GM19463 (cell line): Measurements from ENCODE around the gene AKT2.

Source experiments
- ATAC-seq: cut with Tn5 transposase; IDR thresholded peaks from one replicate; pipeline ENCODE4 v1.9.1; 2021; ENCODE audit warnings: mild to moderate bottlenecking, moderate library complexity; ENCODE audit not compliant: unreplicated experiment

Gene AKT2

DNA sequence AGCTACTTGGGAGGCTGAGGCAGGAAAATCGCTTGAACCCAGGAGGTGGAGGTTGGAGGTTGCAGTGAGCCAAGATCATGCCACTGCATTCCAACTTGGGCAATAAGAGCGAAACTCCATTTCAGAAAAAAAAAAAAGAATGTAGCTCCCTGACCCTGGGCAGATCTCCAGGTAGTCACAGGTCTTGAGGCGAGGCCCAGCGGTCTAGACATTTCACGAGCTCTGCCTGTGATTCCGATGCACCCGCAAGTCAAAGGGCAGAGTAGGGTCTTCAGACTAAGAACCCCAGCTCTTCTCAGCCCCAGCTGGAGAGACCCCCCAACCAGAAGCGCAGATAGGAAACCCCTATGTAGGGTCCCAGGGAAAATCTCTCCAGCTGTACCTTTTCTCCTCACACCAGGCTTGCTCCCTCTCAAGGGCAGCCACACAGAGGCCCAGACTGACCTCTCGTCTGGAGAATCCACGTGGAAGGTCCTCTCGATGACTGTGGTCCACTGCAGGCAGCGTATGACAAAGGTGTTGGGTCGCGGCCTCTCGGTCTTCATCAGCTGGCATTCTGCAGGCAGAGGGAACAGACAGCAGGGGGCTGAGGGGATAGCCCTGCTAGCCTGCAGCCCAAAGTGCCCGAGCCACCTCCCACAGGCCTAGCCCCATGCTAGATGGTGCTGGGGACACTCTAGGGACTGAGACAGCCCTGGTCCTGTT, 30.3 kb downstream of the AKT2 start:
- no peak for ATAC-seq

- ATAC-seq: no peak
Observed at GRCh38 chr19:40253611-40254092, 31.5 kb downstream of the AKT2 start.

- no peak for ATAC-seq
Observed at GRCh38 chr19:40252395-40252794, 32.8 kb downstream of the AKT2 start.

GRCh38 chr19:40251991-40252390, 33.2 kb downstream of the AKT2 start:
- ATAC-seq: no peak

DNA sequence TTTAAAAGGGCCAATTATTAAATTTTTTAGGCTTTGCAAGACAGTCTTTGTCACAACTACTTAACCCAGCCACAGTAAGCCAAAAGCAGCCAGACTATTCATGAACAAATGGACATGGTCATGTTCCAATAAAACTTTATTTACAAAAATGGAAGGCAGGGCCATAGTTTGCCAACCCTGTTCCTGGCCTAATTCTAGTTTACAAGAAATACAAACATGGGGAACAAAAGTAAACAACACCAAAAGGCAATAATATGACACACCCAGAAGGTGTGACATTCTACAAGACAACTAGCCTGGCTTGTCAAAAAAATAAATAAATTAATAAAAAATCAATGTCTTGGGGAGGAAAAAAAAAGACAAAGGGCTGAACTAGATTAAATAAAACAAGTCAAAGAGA, 33.9 kb downstream of the AKT2 start:
- no peak for ATAC-seq

DNA sequence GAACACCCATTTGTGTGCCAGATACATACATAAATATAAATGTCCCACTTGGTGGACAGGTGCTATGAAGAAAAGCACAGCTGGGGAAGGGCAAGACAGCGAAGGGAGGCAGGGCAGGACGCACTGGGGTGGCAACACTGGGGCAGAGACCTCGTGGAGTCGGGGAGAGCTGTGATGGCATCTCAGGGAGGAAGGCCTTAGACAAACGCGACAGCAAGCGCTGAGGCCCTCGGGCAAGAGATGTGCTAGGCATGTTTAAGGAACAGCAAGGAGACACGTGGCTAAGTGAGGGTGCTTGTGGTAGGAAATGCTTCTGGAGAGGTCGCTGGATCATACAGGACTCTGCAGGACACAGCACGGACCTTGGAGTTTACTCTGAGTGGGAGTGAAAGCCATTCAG, 35.4 kb downstream of the AKT2 start:
- no peak for ATAC-seq

DNA sequence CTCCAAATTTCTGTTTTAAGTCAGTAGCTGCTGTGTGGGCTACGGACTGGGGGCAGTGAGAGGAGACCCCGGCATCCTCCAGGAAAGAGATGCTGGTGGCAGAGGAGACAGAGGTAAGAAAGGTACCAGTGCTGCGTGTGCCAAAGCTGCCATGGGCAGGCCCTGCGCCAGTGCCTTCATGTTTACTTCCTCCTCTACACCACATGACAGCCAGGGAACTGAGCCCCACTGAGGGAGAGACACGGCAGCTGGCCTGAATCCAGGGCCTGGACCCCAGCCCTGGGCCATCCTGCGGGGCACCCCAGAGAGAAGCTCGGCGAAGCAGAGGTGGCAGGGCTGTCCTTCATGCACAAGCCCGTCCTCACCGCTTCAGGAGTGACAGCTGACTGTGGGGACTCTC, 35.9 kb downstream of the AKT2 start:
- ATAC-seq: no peak

GRCh38 chr19:40247735-40248262, 37.3 kb downstream of the AKT2 start:
- ATAC-seq: no peak

DNA sequence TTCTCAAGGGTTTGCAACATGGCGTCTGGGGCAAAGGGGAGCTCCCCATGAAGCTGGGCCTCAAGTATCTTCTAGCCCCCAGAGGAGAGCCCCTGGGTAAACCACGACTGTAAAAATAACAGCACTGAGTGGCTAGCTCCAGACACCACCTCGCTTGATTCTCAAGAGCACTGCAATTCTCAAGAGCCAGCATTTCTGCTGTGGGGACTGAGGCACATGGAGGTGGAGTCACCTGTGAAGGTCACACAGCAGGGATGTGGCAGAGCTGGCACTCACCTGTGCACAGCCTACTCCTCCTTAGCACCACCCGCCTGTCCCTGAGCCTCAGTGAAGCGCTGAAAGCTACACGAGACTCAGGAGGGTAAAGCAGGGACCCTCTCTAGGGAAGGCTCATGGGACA, 38.0 kb downstream of the AKT2 start:
- ATAC-seq: no peak

- no peak for ATAC-seq
Observed at GRCh38 chr19:40246292-40247073, 38.7 kb downstream of the AKT2 start.

DNA sequence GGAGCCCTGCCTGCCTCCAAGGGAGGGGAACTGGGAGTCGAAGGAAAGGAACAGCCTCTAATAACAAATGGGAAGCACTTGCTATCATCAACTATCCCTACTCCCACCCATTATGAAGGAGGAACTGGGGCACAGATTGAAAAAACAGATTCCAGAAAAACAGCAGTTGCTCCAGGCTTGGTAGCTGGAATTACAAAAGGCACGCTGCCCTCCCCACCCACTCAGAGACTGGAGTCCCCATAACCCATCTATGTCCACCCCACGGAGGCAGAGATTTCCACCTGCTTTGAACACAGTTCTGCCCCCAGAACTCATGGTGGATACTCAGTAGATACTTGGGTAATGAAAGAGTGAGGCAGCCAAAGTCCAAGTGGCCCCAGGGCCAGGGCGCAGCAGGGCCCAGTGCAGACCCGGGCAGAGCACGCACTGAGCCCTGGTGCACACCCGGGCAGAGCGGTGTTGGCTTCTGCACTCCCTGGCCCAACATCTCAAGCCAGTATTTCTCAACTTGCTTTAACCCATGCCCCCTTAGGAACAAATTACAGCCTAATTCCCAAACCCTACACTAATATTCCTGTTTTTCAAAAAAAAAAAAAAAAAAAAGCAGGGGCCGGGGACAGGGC, 39.5 kb downstream of the AKT2 start:
- no peak for ATAC-seq

GRCh38 chr19:40244579-40245317, 40.4 kb downstream of the AKT2 start:
- no peak for ATAC-seq

DNA sequence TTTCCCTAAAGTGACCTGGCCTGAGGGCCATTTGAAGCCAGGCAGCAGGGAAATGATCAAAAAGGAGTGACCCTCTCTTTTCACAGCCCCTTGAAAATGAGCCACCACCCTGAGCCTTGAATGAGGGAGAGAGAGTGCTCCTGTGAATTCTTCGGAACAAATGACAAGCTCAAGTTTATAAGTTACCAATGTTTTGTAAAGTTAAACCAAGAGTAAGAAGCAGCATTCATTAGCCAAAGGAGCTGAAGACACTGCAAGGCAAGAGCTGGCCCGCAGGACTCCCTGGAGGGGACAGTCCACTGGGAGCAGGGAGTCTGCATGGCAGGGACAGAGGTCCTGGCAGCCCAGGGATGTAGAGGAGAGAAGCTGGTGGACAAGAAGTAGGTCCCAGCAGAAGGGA, 42.0 kb downstream of the AKT2 start:
- ATAC-seq: no peak

DNA sequence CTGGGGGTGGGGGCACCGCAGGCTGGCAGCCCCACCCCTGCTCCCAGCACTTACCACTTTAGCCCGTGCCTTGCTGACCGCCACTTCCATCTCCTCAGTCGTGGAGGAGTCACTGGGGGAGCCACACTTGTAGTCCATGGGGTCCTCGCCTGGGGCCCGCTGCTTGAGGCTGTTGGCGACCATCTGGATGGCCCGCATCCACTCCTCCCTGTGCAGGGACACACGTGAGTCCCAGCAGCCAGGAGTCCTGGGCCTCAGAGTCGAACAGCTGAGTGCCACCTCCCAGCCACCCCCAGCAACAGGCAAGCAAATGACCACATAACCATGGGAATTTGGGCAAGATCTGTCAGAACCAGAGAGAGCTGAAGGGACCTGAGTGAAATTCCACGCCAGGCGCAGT, 42.7 kb downstream of the AKT2 start:
- no peak for ATAC-seq

- ATAC-seq: no peak
Observed at GRCh38 chr19:40241809-40242384, 43.2 kb downstream of the AKT2 start.

- no peak for ATAC-seq
Observed at GRCh38 chr19:40241125-40241808, 43.9 kb downstream of the AKT2 start.

DNA sequence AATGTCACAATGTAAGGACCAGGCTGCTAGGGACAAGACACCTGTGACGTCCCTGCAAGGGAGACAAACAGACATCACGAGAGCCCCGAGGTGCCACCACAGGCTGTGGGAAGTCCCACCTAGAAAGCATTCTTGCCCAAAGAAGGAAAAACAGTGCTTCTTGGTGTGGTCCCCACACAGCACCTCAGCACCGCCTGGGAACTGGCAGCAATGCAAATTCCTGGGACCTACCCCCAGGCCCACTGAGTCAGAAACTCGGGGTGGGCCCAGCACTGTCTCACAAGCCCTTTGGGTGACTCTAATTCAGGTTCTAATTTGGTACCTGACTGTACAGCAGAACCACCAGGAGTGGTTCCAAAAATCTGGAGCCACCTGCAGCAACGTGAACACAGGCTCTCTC, 44.8 kb downstream of the AKT2 start:
- ATAC-seq: no peak

DNA sequence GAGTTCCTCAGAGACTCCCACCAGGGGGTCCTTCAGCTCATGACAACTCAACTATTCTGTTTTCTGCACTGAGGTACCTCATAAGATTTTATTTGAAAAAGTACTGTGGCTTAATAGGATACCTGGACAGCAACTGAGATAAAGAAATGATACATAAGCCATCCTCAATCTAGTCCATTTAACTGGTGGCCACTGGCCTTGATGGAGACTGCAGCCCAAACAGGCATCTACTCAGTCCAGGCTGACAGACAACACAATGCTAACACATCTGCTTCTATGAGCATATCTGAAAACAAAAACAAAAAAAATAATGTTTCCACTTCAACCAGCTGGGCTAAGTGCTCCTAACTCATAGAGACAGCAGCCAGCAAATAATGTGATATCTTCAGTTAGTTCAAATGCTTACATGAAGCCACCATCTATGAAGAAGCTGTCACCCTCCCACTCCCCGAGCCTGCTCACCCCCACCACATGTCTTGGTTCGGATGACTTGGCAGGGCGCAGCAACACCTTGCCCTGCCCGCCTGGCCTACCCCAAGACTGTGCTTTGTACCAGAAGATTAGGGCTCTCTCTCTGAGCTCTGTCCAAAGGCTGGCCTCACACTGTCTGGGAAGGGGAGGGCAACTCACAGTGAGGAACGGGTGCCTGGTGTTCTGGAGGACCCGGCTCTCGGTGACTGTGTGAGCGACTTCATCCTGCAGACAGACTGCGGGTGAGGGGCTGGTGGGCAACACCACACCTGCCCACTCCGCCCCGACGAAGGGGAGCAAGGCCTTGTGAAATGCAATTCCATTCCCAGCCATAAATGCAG, 45.5 kb downstream of the AKT2 start:
- no peak for ATAC-seq

- no peak for ATAC-seq
Observed at GRCh38 chr19:40238775-40239174, 46.4 kb downstream of the AKT2 start.
